Measurements from ENCODE around the gene P2RX6.

P2RX6 gene

DNA sequence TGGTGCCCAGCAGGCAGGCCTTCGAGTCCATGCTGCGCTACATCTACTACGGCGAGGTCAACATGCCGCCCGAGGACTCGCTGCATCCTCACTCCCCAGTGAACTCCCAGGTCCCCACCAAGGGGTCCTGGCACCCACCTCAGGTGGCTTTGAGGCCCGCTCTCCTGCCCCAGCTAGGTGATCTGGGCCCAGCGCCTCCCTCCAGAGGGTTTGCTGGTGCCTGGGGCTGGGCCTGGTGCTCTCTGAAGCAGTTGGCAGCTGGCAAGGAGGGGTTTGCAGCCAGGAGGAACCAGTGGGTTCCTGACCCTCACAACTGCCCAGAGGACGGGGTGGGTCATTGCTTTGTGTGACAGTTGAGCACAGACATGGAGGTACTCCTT lies 18.9 kb upstream of the P2RX6 start:
- no peak overlapping the region for H3K9ac ChIP-seq (ENCODE audit: insufficient read length)
- TF ChIP-seq EZH2 (IDR thresholded peaks at IDR 0.05) (no peak), FOXP2 (optimal IDR thresholded peaks at IDR 0.05; ENCODE audit: control extremely low read depth, extremely low read length, insufficient read depth) (no peak), POLR2AphosphoS5 (IDR thresholded peaks at IDR 0.05; ENCODE audit: borderline replicate concordance, low read depth, low read length) (no peak)
- peaks cover 15% of the 10 kb centered on the region; the same call in 1 of the 2 replicates for H3K36me3 ChIP-seq (ENCODE audit: insufficient read depth, low read length)
- no peak overlapping the region for H3K4me3 ChIP-seq
- no peak overlapping the region for H3K27ac ChIP-seq
- no peak for DNase-seq (ENCODE audit: low read depth, low spot score)
- H3K9me3 ChIP-seq (ENCODE audit: low read depth, low read length): no peaks in the 10 kb centered on the region

- no peak for TF ChIP-seq EZH2 (IDR thresholded peaks at IDR 0.05)
- no peak for DNase-seq (ENCODE audit: low read depth, low spot score)
- no peaks in the 10 kb centered on the region for H3K9me3 ChIP-seq (ENCODE audit: low read depth, low read length)
- no peak overlapping the region for H3K9ac ChIP-seq (ENCODE audit: insufficient read length)
- no peak overlapping the region for H3K4me3 ChIP-seq
- peaks cover 15% of the 10 kb centered on the region; the same call in 1 of the 2 replicates for H3K36me3 ChIP-seq (ENCODE audit: insufficient read depth, low read length)
- no peak overlapping the region for H3K27ac ChIP-seq
These were observed 18.1 kb upstream of the P2RX6 start for GRCh38 chr22:20996598-20997535.

DNA sequence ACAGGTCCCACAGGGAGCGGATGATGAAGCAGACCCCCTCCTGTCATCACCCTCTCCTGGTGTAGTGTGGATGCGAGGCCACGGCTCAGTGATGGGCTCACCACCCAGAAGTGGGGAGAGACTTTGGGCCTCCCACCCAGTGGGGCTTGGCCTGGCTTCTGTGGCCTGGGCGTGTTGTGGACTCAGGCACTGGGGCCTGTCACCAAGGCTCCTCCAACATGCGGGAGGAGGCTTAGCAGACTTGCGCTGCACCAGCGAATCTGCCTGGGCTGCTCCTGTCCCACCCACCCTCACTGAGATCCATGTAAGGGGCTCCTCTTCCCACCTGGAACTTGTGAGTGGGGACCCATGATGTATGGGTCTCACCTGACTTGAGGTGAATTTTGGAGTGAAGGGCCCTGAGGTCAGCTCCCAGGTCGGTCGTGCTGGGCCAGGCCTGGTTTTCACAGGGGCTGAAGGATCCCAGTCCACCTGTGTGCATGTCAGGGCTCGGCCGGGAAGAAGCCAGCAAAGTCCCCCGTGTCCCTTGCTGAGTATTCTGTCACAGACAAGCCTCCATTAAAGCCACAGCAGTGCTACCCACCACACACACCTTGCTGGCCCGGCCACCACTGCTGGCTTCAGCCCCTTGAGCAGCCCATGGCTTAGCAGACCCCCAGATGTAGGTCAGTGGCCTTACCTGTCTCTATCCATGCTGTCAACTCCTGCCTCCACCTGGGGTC lies 17.3 kb upstream of the P2RX6 start:
- TF ChIP-seq POLR2AphosphoS5 (IDR thresholded peaks at IDR 0.05; ENCODE audit: borderline replicate concordance, low read depth, low read length): no peak; the same call in 1 of the 2 replicates
- no peak for TF ChIP-seq EZH2 (IDR thresholded peaks at IDR 0.05)
- no peak for TF ChIP-seq FOXP2 (optimal IDR thresholded peaks at IDR 0.05; ENCODE audit: control extremely low read depth, extremely low read length, insufficient read depth)
- no peaks in the 10 kb centered on the region for H3K9me3 ChIP-seq (ENCODE audit: low read depth, low read length)
- DNase-seq (ENCODE audit: low read depth, low spot score): no peak

GRCh38 chr22:20998411-20999336 lies 16.3 kb upstream of the P2RX6 start:
- DNase-seq (ENCODE audit: low read depth, low spot score): no peak

More for the DNA sequence above, 17.3 kb upstream of the P2RX6 start:
- no peak overlapping the region for H3K27ac ChIP-seq
- H3K9ac ChIP-seq (ENCODE audit: insufficient read length): no peak overlapping the region
- H3K4me3 ChIP-seq: no peak overlapping the region
- H3K36me3 ChIP-seq (ENCODE audit: insufficient read depth, low read length): peaks cover 15% of the 10 kb centered on the region; the same call in 1 of the 2 replicates

DNA sequence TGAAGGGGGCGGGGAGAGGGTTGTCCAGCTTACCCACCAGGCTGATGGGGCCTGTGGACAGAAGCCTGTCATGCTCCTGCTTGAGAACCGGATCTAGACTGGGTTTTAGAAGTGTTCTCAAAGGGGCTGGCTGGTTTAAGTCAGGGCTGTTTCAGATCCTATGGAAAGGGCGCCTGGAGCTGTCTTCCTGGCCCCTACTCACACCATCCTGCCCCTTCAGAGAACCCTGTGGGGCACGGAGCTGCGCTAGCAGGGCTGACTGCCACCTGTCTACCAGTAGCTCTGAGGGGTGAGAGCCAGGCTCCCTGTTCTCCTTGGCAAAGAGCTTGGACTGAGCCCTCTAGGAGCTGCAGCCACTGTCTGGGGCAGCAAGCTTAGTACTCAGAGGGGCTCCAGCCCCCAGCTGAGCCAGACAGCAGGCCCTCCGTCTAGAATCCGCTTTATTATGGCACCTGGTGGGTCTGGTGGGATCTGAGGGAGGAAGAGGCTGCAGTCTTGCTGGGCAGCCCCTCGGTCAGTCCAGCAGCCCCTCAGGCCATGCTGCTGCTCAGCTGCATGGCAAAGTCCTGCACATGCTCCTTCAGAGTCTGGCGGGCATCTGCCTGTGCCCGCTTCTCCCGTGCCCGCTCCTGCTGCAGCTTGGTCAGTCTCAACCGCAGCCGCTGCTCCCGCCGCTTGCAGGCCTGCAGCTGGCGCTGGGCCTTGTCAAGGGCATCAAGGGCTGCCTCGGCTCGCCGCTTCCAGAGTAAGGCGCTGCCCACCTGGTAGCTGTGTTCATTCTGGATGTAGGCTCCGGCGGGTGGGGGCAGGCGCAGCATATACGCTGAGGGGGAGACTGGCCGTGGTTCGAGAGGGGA lies 15.4 kb upstream of the P2RX6 start:
- TF ChIP-seq POLR2AphosphoS5 (IDR thresholded peaks at IDR 0.05; ENCODE audit: borderline replicate concordance, low read depth, low read length): no peak
- TF ChIP-seq EZH2 (IDR thresholded peaks at IDR 0.05): no peak
- TF ChIP-seq FOXP2 (optimal IDR thresholded peaks at IDR 0.05; ENCODE audit: control extremely low read depth, extremely low read length, insufficient read depth): no peak
- H3K27ac ChIP-seq: 0 out of 2 replicates have a peak overlapping the region, but pooled peaks have one; percentile 1
- no peak overlapping the region for H3K9ac ChIP-seq (ENCODE audit: insufficient read length)
- peaks cover 15% of the 10 kb centered on the region; the same call in 1 of the 2 replicates for H3K36me3 ChIP-seq (ENCODE audit: insufficient read depth, low read length)
- no peaks in the 10 kb centered on the region for H3K9me3 ChIP-seq (ENCODE audit: low read depth, low read length)
- no peak for DNase-seq (ENCODE audit: low read depth, low spot score)
- H3K4me3 ChIP-seq: peak overlapping the region; percentile 89

More at GRCh38 chr22:20998411-20999336, 16.3 kb upstream of the P2RX6 start:
- 0 out of 2 replicates have a peak overlapping the region, but pooled peaks have one; percentile 1 for H3K27ac ChIP-seq
- peaks cover 15% of the 10 kb centered on the region; the same call in 1 of the 2 replicates for H3K36me3 ChIP-seq (ENCODE audit: insufficient read depth, low read length)
- H3K4me3 ChIP-seq: no peak overlapping the region
- H3K9me3 ChIP-seq (ENCODE audit: low read depth, low read length): no peaks in the 10 kb centered on the region
- peak; percentile 72 for TF ChIP-seq POLR2AphosphoS5 (IDR thresholded peaks at IDR 0.05; ENCODE audit: borderline replicate concordance, low read depth, low read length)
- TF ChIP-seq EZH2 (IDR thresholded peaks at IDR 0.05): no peak
- TF ChIP-seq FOXP2 (optimal IDR thresholded peaks at IDR 0.05; ENCODE audit: control extremely low read depth, extremely low read length, insufficient read depth): no peak
- H3K9ac ChIP-seq (ENCODE audit: insufficient read length): no peak overlapping the region

GRCh38 chr22:21000207-21000986 lies 14.6 kb upstream of the P2RX6 start:
- DNase-seq (ENCODE audit: low read depth, low spot score): no peak
- Histone ChIP-seq H3K36me3 (ENCODE audit: insufficient read depth, low read length) (peaks cover 15% of the 10 kb centered on the region; the same call in 1 of the 2 replicates), H3K4me3 (peak overlapping the region; percentile 89), H3K27ac (no peak overlapping the region), H3K9ac (ENCODE audit: insufficient read length) (peak overlapping the region; percentile 86), H3K9me3 (ENCODE audit: low read depth, low read length) (no peaks in the 10 kb centered on the region)
- TF ChIP-seq EZH2 (IDR thresholded peaks at IDR 0.05): no peak
- no peak for TF ChIP-seq POLR2AphosphoS5 (IDR thresholded peaks at IDR 0.05; ENCODE audit: borderline replicate concordance, low read depth, low read length)
- TF ChIP-seq FOXP2 (optimal IDR thresholded peaks at IDR 0.05; ENCODE audit: control extremely low read depth, extremely low read length, insufficient read depth): no peak

All from SK-N-MC (cell line).